Islet of Langerhans (tissue), 1 donor: ENCODE results near the gene DPPA3.
"Not testable (repeated sequence)": the region's sequence is repeated elsewhere in the genome, so short reads cannot be mapped to it uniquely, and the experiment has no call there.

Source experiments
- FAIRE-seq: peaks from one replicate; lab custom pipeline; 2011; peaks lifted over from hg19 to GRCh38; lab: Jason Lieb, UNC

DPPA3 gene

GRCh38 chr12:7730984-7731383 is 19.8 kb downstream of the DPPA3 start:
- FAIRE-seq = not testable (repeated sequence)

GRCh38 chr12:7731486-7731885 is 20.3 kb downstream of the DPPA3 start:
- FAIRE-seq = no peak

GRCh38 chr12:7732993-7733392 is 21.8 kb downstream of the DPPA3 start:
- no peak for FAIRE-seq

- FAIRE-seq = no peak
These were observed 36.0 kb downstream of the DPPA3 start, which contains the start of gene CLEC4C for GRCh38 chr12:7747246-7747645. Gene CLEC4C (minus strand): TSS chr12:7747375. CDS start chr12:7747348, 27 bp downstream.

- FAIRE-seq = no peak
These were observed 37.6 kb downstream of the DPPA3 start for GRCh38 chr12:7748852-7749251.

GRCh38 chr12:7749442-7749841 is 38.2 kb downstream of the DPPA3 start:
- FAIRE-seq = no peak

GRCh38 chr12:7750350-7750749 is 39.1 kb downstream of the DPPA3 start:
- FAIRE-seq = no peak

GRCh38 chr12:7751394-7751793 is 40.2 kb downstream of the DPPA3 start:
- no peak for FAIRE-seq

GRCh38 chr12:7751941-7752922 is 41.0 kb downstream of the DPPA3 start:
- not testable (repeated sequence) for FAIRE-seq

- FAIRE-seq = not testable (repeated sequence)
These were observed 44.4 kb downstream of the DPPA3 start for GRCh38 chr12:7755668-7756067.

GRCh38 chr12:7756993-7757392 is 45.8 kb downstream of the DPPA3 start:
- no peak for FAIRE-seq

- no peak for FAIRE-seq
These were observed 47.5 kb downstream of the DPPA3 start for GRCh38 chr12:7758766-7759140.
